ENCODE results near the gene FAM120B.

FAM120B gene

DNA sequence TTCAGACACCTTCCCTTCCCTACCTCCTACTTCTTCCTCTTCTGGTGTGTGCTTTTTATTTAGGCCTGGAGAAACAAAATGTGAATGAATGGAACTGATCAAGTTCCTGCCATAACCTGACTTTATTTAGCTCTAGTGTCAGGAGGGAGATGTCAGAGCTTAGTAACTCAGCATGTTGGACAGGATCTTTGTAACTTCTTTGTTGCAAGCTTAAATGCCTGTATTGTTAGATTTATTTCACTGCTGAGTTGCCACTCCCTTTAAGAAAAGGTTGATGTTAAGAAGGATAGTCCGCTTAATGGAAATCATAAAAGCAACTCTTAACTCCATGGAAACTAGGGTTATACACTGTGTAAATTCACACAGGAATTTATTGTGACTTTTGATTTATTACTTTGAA lies 2.2 kb downstream of the FAM120B start:
- in situ Hi-C loops (cut with MboI; ENCODE audit: low sequenced_read_pairs, unreplicated experiment): no loop called here
- DNase-seq (ENCODE audit: low spot score): no peak
- TF ChIP-seq, protein P1, sequence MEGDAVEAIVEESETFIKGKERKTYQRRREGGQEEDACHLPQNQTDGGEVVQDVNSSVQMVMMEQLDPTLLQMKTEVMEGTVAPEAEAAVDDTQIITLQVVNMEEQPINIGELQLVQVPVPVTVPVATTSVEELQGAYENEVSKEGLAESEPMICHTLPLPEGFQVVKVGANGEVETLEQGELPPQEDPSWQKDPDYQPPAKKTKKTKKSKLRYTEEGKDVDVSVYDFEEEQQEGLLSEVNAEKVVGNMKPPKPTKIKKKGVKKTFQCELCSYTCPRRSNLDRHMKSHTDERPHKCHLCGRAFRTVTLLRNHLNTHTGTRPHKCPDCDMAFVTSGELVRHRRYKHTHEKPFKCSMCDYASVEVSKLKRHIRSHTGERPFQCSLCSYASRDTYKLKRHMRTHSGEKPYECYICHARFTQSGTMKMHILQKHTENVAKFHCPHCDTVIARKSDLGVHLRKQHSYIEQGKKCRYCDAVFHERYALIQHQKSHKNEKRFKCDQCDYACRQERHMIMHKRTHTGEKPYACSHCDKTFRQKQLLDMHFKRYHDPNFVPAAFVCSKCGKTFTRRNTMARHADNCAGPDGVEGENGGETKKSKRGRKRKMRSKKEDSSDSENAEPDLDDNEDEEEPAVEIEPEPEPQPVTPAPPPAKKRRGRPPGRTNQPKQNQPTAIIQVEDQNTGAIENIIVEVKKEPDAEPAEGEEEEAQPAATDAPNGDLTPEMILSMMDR (IDR thresholded peaks at IDR 0.05; ENCODE audit: borderline replicate concordance, control extremely low read depth, extremely low read depth, insufficient read depth, missing control alignments): no peak

DNA sequence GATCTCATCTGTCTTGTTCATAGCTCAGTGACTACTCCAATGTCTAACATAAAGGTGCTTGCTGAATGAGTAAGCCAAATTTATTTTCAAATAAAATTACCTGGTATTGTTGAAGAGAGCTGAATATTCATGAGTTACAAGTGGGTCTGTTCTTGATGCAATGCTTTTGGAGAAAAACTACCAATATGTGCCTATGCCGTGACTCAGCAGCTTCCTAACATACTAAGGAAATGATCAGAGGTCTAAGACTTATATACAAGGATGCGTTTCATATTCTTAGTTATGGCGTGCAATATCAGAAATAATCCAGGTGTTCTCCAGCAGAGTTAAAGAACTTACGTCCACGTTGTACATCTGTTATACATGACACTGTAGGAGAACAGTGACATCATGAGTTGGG lies 5.1 kb downstream of the FAM120B start:
- no peak for DNase-seq (ENCODE audit: low spot score)
- TF ChIP-seq, protein P1 (IDR thresholded peaks at IDR 0.05; ENCODE audit: borderline replicate concordance, control extremely low read depth, extremely low read depth, insufficient read depth, missing control alignments): no peak
- in situ Hi-C loops (cut with MboI; ENCODE audit: low sequenced_read_pairs, unreplicated experiment): no loop called here

DNA sequence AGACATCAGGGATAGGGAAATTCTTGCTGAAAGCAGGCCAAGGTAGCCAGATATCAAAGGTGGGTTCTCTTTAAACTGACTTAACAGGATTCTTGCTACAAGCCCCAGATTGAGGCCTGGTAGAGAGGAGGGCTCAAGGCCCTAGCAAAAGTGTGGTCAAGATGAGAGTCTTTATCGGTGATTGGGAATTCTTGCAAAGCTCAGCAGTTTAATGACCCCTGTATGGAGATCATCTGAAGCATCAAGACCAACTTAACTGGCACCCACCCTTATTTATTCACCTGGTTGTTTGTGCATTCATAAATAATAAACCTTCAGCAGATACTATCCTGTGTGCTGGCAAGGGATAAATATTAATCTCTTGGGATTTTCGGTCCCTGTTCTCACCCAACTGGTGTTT lies 6.3 kb downstream of the FAM120B start:
- in situ Hi-C loops (cut with MboI; ENCODE audit: low sequenced_read_pairs, unreplicated experiment): no loop called here
- no peak for DNase-seq (ENCODE audit: low spot score)
- TF ChIP-seq, protein P1 (IDR thresholded peaks at IDR 0.05; ENCODE audit: borderline replicate concordance, control extremely low read depth, extremely low read depth, insufficient read depth, missing control alignments): no peak

DNA sequence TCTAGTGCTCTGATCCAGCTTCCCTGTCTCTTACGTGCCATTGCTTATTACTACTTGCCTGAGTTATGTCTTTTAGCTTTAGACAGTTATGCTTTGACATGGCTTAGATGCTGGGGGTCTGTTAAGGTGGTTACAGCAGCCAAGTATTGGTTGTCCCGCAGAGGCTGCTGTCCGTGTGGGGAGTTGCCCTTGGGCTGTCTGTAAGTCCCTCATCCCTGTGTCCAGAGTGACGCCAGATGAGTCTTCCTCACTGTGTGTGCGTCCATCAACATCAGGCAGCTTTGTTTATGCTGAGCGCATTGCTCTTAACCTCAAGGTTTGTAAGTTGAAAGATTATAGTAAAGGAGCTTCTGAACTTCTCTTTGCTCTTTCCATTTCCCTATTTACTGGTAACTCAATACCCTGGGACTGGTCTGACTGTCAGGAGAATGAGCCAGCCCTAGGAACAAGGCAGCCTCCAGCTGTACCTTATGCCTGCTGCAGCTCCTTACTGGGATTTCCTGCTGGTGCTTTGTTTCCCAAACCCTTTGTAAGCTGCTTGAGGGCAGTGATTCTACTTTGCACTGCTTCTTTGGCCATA lies 7.2 kb downstream of the FAM120B start:
- TF ChIP-seq, protein P1 (IDR thresholded peaks at IDR 0.05; ENCODE audit: borderline replicate concordance, control extremely low read depth, extremely low read depth, insufficient read depth, missing control alignments): no peak
- DNase-seq (ENCODE audit: low spot score): no peak
- in situ Hi-C loops (cut with MboI; ENCODE audit: low sequenced_read_pairs, unreplicated experiment): no loop called here

DNA sequence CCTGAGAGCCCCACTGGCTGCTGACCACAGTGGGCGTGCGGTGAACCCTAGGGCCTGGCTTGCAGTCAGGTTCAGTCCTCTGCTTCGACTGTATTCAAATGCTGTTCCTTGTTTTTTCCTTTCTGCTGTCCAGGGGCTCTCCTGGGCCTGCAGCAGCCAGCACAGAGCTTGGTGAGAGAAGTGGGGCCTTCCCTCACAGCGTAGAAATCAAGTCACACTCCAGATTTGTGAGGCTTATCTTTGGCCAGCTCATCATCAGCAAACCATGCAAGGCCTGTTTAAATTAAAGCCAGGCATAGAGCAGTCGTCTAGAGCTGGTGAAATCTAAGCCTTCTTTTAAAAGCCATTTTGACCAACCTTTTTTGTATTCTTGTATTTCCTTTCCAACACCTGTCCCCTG lies 8.4 kb downstream of the FAM120B start:
- in situ Hi-C loops (cut with MboI; ENCODE audit: low sequenced_read_pairs, unreplicated experiment): no loop called here
- no peak for DNase-seq (ENCODE audit: low spot score)
- TF ChIP-seq, protein P1 (IDR thresholded peaks at IDR 0.05; ENCODE audit: borderline replicate concordance, control extremely low read depth, extremely low read depth, insufficient read depth, missing control alignments): no peak

DNA sequence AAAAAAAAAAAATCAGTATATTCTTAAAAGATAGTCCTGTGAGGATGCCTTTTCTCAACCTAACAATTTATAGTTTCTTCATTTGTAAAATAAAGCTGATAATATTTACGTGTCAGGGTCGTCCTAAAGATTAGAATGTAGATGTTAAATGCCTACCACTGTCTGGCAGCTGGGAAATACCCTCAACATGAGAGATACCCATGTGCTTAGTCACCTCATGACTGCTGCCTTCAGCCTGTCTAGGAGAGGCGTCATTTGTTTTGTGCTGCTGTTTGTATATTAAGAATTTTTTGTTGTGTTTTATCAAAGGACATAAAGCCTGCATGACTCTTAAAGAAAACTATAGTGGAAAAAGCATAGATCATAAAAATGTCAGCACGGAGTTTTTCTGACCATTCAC lies 9.5 kb downstream of the FAM120B start:
- TF ChIP-seq, protein P1 (IDR thresholded peaks at IDR 0.05; ENCODE audit: borderline replicate concordance, control extremely low read depth, extremely low read depth, insufficient read depth, missing control alignments): no peak
- in situ Hi-C loops (cut with MboI; ENCODE audit: low sequenced_read_pairs, unreplicated experiment): no loop called here

More for the DNA sequence above, 9.5 kb downstream of the FAM120B start:
- no peak for DNase-seq (ENCODE audit: low spot score)
